ES-I3 (cell line): ENCODE measurements around the gene ACTL7B.

Source experiments
- H3K36me3 ChIP-seq: 2 replicates; pipeline ENCODE4 v1.6.1; 2013; ENCODE audit warnings: mild to moderate bottlenecking, low read length, control low read depth, moderate library complexity; ENCODE audit not compliant: insufficient read depth
- H3K4me1 ChIP-seq: 2 replicates; pipeline ENCODE4 v1.6.1; 2013; ENCODE audit warnings: mild to moderate bottlenecking, control low read depth, low read length; ENCODE audit not compliant: insufficient read depth
- H3K9ac ChIP-seq: 2 replicates; pipeline ENCODE4 v1.6.1; 2013; ENCODE audit warnings: low read depth, mild to moderate bottlenecking, low read length, moderate library complexity
- H3K9me3 ChIP-seq: 2 replicates; pipeline ENCODE4 v1.6.1; 2013; ENCODE audit warnings: mild to moderate bottlenecking, low read length, moderate library complexity; ENCODE audit not compliant: control insufficient read depth, insufficient read depth

The ACTL7B gene

GRCh38 chr9:108882052-108882888 is 26.5 kb upstream of the ACTL7B start:
- Histone ChIP-seq H3K4me1 (no peaks in the 10 kb centered on the region), H3K9ac (no peak overlapping the region), H3K9me3 (no peaks in the 10 kb centered on the region), H3K36me3 (peaks cover 17% of the 10 kb centered on the region)

GRCh38 chr9:108880738-108881316 is 25.0 kb upstream of the ACTL7B start:
- no peaks in the 10 kb centered on the region for H3K9me3 ChIP-seq
- peaks cover 17% of the 10 kb centered on the region for H3K36me3 ChIP-seq
- H3K4me1 ChIP-seq = no peaks in the 10 kb centered on the region
- no peak overlapping the region for H3K9ac ChIP-seq

GRCh38 chr9:108877524-108877923 is 21.7 kb upstream of the ACTL7B start:
- Histone ChIP-seq H3K9ac (no peak overlapping the region), H3K4me1 (no peaks in the 10 kb centered on the region), H3K36me3 (peaks cover 18% of the 10 kb centered on the region), H3K9me3 (no peaks in the 10 kb centered on the region)

- H3K36me3 ChIP-seq = peaks cover 12% of the 10 kb centered on the region
These were observed 20.6 kb upstream of the ACTL7B start for GRCh38 chr9:108876425-108876824.

GRCh38 chr9:108874058-108874788 is 18.4 kb upstream of the ACTL7B start:
- H3K9ac ChIP-seq = no peak overlapping the region
- no peaks in the 10 kb centered on the region for H3K9me3 ChIP-seq
- H3K36me3 ChIP-seq = peaks cover 10% of the 10 kb centered on the region
- H3K4me1 ChIP-seq = no peaks in the 10 kb centered on the region

More at GRCh38 chr9:108876425-108876824, 20.6 kb upstream of the ACTL7B start:
- no peaks in the 10 kb centered on the region for H3K9me3 ChIP-seq
- H3K9ac ChIP-seq = no peak overlapping the region
- H3K4me1 ChIP-seq = no peaks in the 10 kb centered on the region

GRCh38 chr9:108869092-108869725 is 13.4 kb upstream of the ACTL7B start:
- Histone ChIP-seq H3K9ac (no peak overlapping the region), H3K9me3 (no peaks in the 10 kb centered on the region), H3K4me1 (no peaks in the 10 kb centered on the region), H3K36me3 (peaks cover 6% of the 10 kb centered on the region)

- peaks cover 3% of the 10 kb centered on the region for H3K36me3 ChIP-seq
- no peaks in the 10 kb centered on the region for H3K9me3 ChIP-seq
- no peaks in the 10 kb centered on the region for H3K4me1 ChIP-seq
- no peak overlapping the region for H3K9ac ChIP-seq
These were observed 12.0 kb upstream of the ACTL7B start for GRCh38 chr9:108867829-108868228.

- Histone ChIP-seq H3K9me3 (no peaks in the 10 kb centered on the region), H3K4me1 (no peaks in the 10 kb centered on the region), H3K36me3 (peaks cover 3% of the 10 kb centered on the region), H3K9ac (no peak overlapping the region)
These were observed 11.3 kb upstream of the ACTL7B start for GRCh38 chr9:108867116-108867515.

GRCh38 chr9:108866001-108866420 is 10.2 kb upstream of the ACTL7B start:
- peaks cover 3% of the 10 kb centered on the region for H3K36me3 ChIP-seq
- H3K9me3 ChIP-seq = no peaks in the 10 kb centered on the region
- no peak overlapping the region for H3K9ac ChIP-seq
- H3K4me1 ChIP-seq = no peaks in the 10 kb centered on the region

GRCh38 chr9:108865037-108865436 is 9.3 kb upstream of the ACTL7B start:
- no peaks in the 10 kb centered on the region for H3K9me3 ChIP-seq
- H3K9ac ChIP-seq = no peak overlapping the region
- no peaks in the 10 kb centered on the region for H3K4me1 ChIP-seq
- H3K36me3 ChIP-seq = peaks cover 2% of the 10 kb centered on the region

GRCh38 chr9:108864446-108864845 is 8.7 kb upstream of the ACTL7B start:
- Histone ChIP-seq H3K9me3 (no peaks in the 10 kb centered on the region), H3K4me1 (no peaks in the 10 kb centered on the region), H3K36me3 (no peaks in the 10 kb centered on the region; the same call in 1 of the 2 replicates), H3K9ac (no peak overlapping the region)

GRCh38 chr9:108863891-108864290 is 8.1 kb upstream of the ACTL7B start:
- no peaks in the 10 kb centered on the region for H3K4me1 ChIP-seq
- no peaks in the 10 kb centered on the region; the same call in 1 of the 2 replicates for H3K36me3 ChIP-seq
- no peak overlapping the region for H3K9ac ChIP-seq
- no peaks in the 10 kb centered on the region for H3K9me3 ChIP-seq

- no peaks in the 10 kb centered on the region for H3K4me1 ChIP-seq
- no peaks in the 10 kb centered on the region for H3K9me3 ChIP-seq
- no peaks in the 10 kb centered on the region; the same call in 1 of the 2 replicates for H3K36me3 ChIP-seq
These were observed 6.2 kb upstream of the ACTL7B start, which contains the start of gene ACTL7A for GRCh38 chr9:108861997-108862396. Gene ACTL7A (plus strand): TSS chr9:108862266. CDS start chr9:108862323, 57 bp downstream.

GRCh38 chr9:108861464-108861863 is 5.7 kb upstream of the ACTL7B start:
- H3K4me1 ChIP-seq = no peaks in the 10 kb centered on the region
- H3K9ac ChIP-seq = no peak overlapping the region
- H3K9me3 ChIP-seq = no peaks in the 10 kb centered on the region
- no peaks in the 10 kb centered on the region for H3K36me3 ChIP-seq

More at GRCh38 chr9:108861997-108862396, 6.2 kb upstream of the ACTL7B start, which contains the start of gene ACTL7A:
- H3K9ac ChIP-seq = no peak within 1 kb of the TSS
